ENCODE data around the gene DPP8.

DNA sequence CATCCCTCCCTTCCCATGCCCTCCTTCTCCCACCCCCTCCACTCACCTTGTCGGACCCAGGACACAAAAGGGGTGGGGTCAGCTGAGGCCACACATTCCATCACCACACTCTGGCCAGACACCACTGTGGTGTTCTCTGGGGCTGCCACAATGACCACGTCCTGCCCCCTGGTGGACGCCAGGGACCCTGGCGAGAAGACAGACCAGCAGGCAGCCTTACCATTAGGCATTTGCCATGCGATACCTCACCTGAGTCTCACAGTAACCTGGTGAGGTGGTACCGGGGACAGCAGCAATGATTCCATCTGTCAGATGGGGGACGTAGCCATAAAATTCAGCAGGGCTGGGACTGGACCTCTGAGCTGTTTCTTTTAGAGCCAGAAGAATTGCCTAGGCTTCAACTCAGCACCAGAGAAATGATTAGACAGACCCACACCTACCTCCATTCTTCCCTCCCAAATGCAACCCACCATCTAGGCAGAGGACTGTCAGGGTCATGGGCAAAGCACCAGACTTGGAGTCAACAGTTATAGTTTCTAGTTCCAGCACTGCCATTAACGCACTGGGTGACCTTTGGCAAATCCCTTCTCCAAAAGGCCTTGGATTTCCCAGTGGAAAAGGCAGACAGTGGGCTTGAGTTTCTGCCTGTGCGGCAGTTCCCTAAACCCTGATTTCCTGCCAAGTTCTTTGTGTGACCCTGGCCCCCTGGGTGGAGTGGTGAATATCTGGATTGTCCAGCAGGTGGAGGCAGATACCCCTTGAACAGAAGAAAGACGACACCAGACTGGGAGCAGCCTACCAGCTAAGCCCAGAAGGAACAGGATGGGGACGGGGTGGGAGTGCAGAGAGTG, 116.5 kb downstream of the DPP8 start:
- TF ChIP-seq, protein P1, sequence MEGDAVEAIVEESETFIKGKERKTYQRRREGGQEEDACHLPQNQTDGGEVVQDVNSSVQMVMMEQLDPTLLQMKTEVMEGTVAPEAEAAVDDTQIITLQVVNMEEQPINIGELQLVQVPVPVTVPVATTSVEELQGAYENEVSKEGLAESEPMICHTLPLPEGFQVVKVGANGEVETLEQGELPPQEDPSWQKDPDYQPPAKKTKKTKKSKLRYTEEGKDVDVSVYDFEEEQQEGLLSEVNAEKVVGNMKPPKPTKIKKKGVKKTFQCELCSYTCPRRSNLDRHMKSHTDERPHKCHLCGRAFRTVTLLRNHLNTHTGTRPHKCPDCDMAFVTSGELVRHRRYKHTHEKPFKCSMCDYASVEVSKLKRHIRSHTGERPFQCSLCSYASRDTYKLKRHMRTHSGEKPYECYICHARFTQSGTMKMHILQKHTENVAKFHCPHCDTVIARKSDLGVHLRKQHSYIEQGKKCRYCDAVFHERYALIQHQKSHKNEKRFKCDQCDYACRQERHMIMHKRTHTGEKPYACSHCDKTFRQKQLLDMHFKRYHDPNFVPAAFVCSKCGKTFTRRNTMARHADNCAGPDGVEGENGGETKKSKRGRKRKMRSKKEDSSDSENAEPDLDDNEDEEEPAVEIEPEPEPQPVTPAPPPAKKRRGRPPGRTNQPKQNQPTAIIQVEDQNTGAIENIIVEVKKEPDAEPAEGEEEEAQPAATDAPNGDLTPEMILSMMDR (IDR thresholded peaks at IDR 0.05) = peak in 3 of 4 experiments; percentile 34 to 56 (median 38)
- TF ChIP-seq POLR2A (IDR thresholded peaks at IDR 0.05) (no peak), POLR2AphosphoS5 (IDR thresholded peaks at IDR 0.05) (no peak)

Measured in prostate gland (tissue), 2 donors.